ENCODE measurements around the gene SYT9.
"Not testable (repeated sequence)": the region's sequence is repeated elsewhere in the genome, so short reads cannot be mapped to it uniquely, and the experiment has no call there.

Gene SYT9

GRCh38 chr11:7275133-7275532 lies 23.4 kb downstream of the SYT9 start:
- DNase-seq (ENCODE audit: low read depth in 2 of 2) = no peak

GRCh38 chr11:7278314-7278917 lies 26.7 kb downstream of the SYT9 start:
- DNase-seq (ENCODE audit: low read depth in 2 of 2) = no peak

GRCh38 chr11:7279676-7280075 lies 28.0 kb downstream of the SYT9 start:
- no peak for DNase-seq (ENCODE audit: low read depth in 2 of 2)

GRCh38 chr11:7281079-7281478 lies 29.4 kb downstream of the SYT9 start:
- no peak for DNase-seq (ENCODE audit: low read depth in 2 of 2)

- no peak for DNase-seq (ENCODE audit: low read depth in 2 of 2)
Measured at GRCh38 chr11:7281809-7282208, 30.1 kb downstream of the SYT9 start.

- DNase-seq (ENCODE audit: low read depth in 2 of 2) = no peak
Measured at GRCh38 chr11:7286178-7286577, 34.5 kb downstream of the SYT9 start.

GRCh38 chr11:7291100-7291829 lies 39.6 kb downstream of the SYT9 start:
- no peak for DNase-seq (ENCODE audit: low read depth in 2 of 2)

GRCh38 chr11:7292922-7293321 lies 41.2 kb downstream of the SYT9 start:
- DNase-seq (ENCODE audit: low read depth in 2 of 2) = no peak

- no peak for DNase-seq (ENCODE audit: low read depth in 2 of 2)
Measured at GRCh38 chr11:7299393-7299792, 47.7 kb downstream of the SYT9 start.

- no peak for DNase-seq (ENCODE audit: low read depth in 2 of 2)
Measured at GRCh38 chr11:7300281-7300680, 48.6 kb downstream of the SYT9 start.

- DNase-seq (ENCODE audit: low read depth in 2 of 2) = no peak
Measured at GRCh38 chr11:7303146-7303545, 51.4 kb downstream of the SYT9 start.

GRCh38 chr11:7306900-7307299 lies 55.2 kb downstream of the SYT9 start:
- no peak for DNase-seq (ENCODE audit: low read depth in 2 of 2)

GRCh38 chr11:7307836-7308235 lies 56.1 kb downstream of the SYT9 start:
- no peak for DNase-seq (ENCODE audit: low read depth in 2 of 2)

GRCh38 chr11:7311903-7312302 lies 60.2 kb downstream of the SYT9 start:
- DNase-seq (ENCODE audit: low read depth in 2 of 2) = no peak

GRCh38 chr11:7314811-7315604 lies 63.3 kb downstream of the SYT9 start:
- no peak for DNase-seq (ENCODE audit: low read depth in 2 of 2)

- DNase-seq (ENCODE audit: low read depth in 2 of 2) = no peak
Measured at GRCh38 chr11:7319501-7319900, 67.8 kb downstream of the SYT9 start.

- no peak for DNase-seq (ENCODE audit: low read depth in 2 of 2)
Measured at GRCh38 chr11:7320306-7320705, 68.6 kb downstream of the SYT9 start.

GRCh38 chr11:7321473-7322450 lies 70.1 kb downstream of the SYT9 start:
- DNase-seq (ENCODE audit: low read depth in 2 of 2) = no peak

GRCh38 chr11:7332451-7332850 lies 80.7 kb downstream of the SYT9 start:
- no peak for DNase-seq (ENCODE audit: low read depth in 2 of 2)

- DNase-seq (ENCODE audit: low read depth in 2 of 2) = no peak
Measured at GRCh38 chr11:7332962-7333361, 81.3 kb downstream of the SYT9 start.

- not testable (repeated sequence) for DNase-seq (ENCODE audit: low read depth in 2 of 2)
Measured at GRCh38 chr11:7335442-7335841, 83.7 kb downstream of the SYT9 start.

- no peak for DNase-seq (ENCODE audit: low read depth in 2 of 2)
Measured at GRCh38 chr11:7341551-7341950, 89.8 kb downstream of the SYT9 start.
